ENCODE measurements around the gene COX6B1.

Gene COX6B1

DNA sequence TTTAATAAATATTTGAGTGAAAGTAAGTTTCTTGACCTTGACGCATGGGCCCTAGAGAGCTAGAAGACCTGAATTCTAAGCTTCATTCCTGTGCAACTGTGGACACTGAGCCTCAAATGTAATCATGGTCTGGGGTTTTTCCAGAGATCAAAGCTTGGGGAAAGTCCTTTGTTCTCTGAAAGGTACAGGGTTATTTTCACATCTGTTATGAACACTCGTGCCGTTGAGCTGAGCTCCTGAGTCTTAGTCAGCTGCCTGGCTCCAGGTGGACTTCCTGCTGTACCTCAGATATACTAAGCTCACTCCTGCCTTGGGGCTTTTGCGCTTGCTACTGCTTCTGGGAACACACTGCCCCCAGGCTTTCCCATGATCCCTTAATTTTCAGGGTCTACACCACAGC, 48.7 kb downstream of the COX6B1 start:
- Histone ChIP-seq H3K9me3 (ENCODE audit: control insufficient read depth in 1 of 2, low read length in 2 of 2) (no peaks in the 10 kb centered on the region), H3K27ac (ENCODE audit: low read length) (no peak overlapping the region), H3K4me1 (ENCODE audit: control insufficient read depth in 1 of 2, insufficient read depth in 2 of 2, low read length in 2 of 2) (peaks cover 0 to 3% of the 10 kb centered on the region in 2 donors), H3K4me3 (ENCODE audit: low read depth in 1 of 2, low read length in 2 of 2) (no peak overlapping the region), H3K27me3 (ENCODE audit: low read depth, low read length) (no peaks in the 10 kb centered on the region), H3K36me3 (ENCODE audit: control insufficient read depth in 1 of 2, insufficient read depth in 2 of 2, low read length in 2 of 2) (no peaks in the 10 kb centered on the region)

DNA sequence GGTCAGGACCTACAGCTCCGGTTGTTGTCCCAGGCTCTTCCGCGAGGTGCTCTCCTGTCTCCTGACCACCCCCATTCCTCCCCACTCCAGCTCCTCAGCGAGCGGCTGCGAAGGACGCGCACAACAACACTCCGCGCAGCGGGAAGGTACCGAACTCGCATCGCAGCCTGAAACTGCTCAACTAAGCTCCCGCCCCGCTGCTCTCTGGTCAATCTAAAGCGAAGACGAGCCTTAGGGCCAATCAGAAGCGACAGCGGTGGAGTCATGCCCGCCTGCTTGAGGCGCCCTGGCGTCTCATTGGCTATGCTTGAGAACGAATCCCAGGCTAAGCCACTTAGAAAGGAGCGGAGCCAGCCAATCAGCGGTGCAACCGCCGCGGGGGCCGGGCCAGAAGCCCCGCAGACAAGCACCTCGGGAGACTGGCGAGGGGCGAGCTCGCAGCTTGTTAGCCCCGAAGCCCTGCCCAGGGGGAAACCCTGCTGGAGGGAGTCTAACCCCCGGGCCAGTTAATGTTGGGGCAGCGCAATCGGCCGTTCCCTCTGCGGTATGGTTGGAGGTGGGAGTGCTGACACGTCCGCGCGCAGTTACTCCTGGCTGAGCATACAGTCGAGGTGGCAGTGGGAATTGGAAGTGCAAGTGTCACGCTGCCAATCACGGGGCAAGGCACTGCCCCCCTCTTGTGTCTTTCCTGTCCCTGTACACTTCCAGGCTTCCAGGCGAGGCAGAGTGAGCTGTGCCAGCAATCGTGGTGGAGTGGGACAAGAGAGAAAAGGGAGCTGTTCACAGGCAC, 54.3 kb downstream of the COX6B1 start:
- Histone ChIP-seq H3K27me3 (ENCODE audit: low read depth, low read length) (no peaks in the 10 kb centered on the region), H3K4me1 (ENCODE audit: control insufficient read depth in 1 of 2, insufficient read depth in 2 of 2, low read length in 2 of 2) (peaks cover 0 to 7% of the 10 kb centered on the region in 2 donors), H3K27ac (ENCODE audit: low read length) (no peak overlapping the region), H3K36me3 (ENCODE audit: control insufficient read depth in 1 of 2, insufficient read depth in 2 of 2, low read length in 2 of 2) (no peaks in the 10 kb centered on the region), H3K9me3 (ENCODE audit: control insufficient read depth in 1 of 2, low read length in 2 of 2) (no peaks in the 10 kb centered on the region), H3K4me3 (ENCODE audit: low read depth in 1 of 2, low read length in 2 of 2) (peak overlapping the region; percentile 67 to 83)

DNA sequence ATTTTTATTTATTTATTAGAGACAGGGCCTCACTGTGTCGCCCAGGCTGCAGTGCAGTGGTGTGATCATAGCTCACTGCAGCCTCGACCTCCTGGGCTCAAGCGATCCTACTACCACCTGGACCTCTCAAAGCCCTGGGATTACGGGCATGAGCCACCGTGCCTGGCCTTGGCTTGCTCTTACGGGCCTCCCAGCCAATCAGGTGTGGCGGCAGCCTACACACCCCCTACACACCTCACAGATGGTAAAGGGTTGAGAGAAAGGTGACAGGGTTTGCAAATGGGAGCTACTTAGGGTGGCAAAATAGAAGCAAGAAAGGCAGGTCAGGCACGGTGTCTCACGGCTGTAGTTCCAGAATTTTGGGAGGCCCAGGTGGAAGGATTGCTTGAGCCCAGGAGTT, 55.2 kb downstream of the COX6B1 start:
- Histone ChIP-seq H3K36me3 (ENCODE audit: control insufficient read depth in 1 of 2, insufficient read depth in 2 of 2, low read length in 2 of 2) (no peaks in the 10 kb centered on the region), H3K4me3 (ENCODE audit: low read depth in 1 of 2, low read length in 2 of 2) (no peak overlapping the region), H3K27ac (ENCODE audit: low read length) (no peak overlapping the region), H3K4me1 (ENCODE audit: control insufficient read depth in 1 of 2, insufficient read depth in 2 of 2, low read length in 2 of 2) (peaks cover 0 to 7% of the 10 kb centered on the region in 2 donors), H3K9me3 (ENCODE audit: control insufficient read depth in 1 of 2, low read length in 2 of 2) (no peaks in the 10 kb centered on the region), H3K27me3 (ENCODE audit: low read depth, low read length) (no peaks in the 10 kb centered on the region)

DNA sequence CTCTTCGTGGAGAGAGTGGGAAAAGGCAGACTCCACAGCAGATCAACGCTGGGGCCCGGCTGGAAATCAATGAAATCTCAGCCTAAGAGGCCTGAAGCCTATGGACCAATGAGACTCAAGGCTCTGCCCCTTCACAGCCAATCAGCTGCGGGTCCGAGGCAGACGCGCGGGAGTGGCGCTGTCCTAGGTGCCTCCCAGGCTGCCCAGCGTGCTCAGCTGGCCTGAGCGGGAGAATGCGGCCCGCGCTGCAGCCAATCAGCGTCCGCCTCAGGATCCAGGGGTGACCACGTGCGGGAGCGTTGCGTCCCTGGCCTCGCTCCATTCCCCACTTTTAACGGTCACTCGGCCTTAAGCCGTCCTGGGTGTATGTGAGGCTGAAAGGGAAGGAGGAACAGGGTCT, 56.1 kb downstream of the COX6B1 start, which contains the start of gene ZBTB32:
TSS of gene ZBTB32 (plus strand) at position 341 of the 400 bp plus-strand sequence. CDS start 10,069 bp downstream, outside the sequence.
- H3K36me3 ChIP-seq (ENCODE audit: control insufficient read depth in 1 of 2, insufficient read depth in 2 of 2, low read length in 2 of 2), result no peaks in the 10 kb centered on the region
- H3K27me3 ChIP-seq (ENCODE audit: low read depth, low read length), result no peaks in the 10 kb centered on the region
- no peaks in the 10 kb centered on the region for H3K9me3 ChIP-seq (ENCODE audit: control insufficient read depth in 1 of 2, low read length in 2 of 2)
- no peak within 1 kb of the TSS for H3K27ac ChIP-seq (ENCODE audit: low read length)
- H3K4me1 ChIP-seq (ENCODE audit: control insufficient read depth in 1 of 2, insufficient read depth in 2 of 2, low read length in 2 of 2), result peaks cover 0 to 7% of the 10 kb centered on the region in 2 donors
- H3K4me3 ChIP-seq (ENCODE audit: low read depth in 1 of 2, low read length in 2 of 2), result no peak within 1 kb of the TSS

Data from muscle layer of duodenum (tissue), 2 donors.